Osteocyte (in vitro differentiated cells): ENCODE results near the gene GANC. TPM values are rescaled to one million over a fixed set of nuclear protein-coding genes. Genes with fewer than 3 reads are reported as not detected.
"Not testable (repeated sequence)": the region's sequence is repeated elsewhere in the genome, so short reads cannot be mapped to it uniquely, and the experiment has no call there.

Source experiments
- DNase-seq: peaks from one replicate; pipeline ENCODE4 v3.0.0; 2021; ENCODE audit warnings: mixed read lengths; ENCODE audit not compliant: unreplicated experiment; ENCODE audit errors: extremely low spot score
- H3K27ac Mint-ChIP-seq: one replicate; pipeline ENCODE4 v1.8.0; 2021; ENCODE audit warnings: mild to moderate bottlenecking, mixed read lengths; ENCODE audit not compliant: unreplicated experiment
- H3K27me3 Mint-ChIP-seq: one replicate; pipeline ENCODE4 v1.8.0; 2021; ENCODE audit warnings: mixed read lengths; ENCODE audit not compliant: unreplicated experiment
- H3K36me3 Mint-ChIP-seq: one replicate; pipeline ENCODE4 v1.8.0; 2021; ENCODE audit warnings: mixed read lengths; ENCODE audit not compliant: unreplicated experiment
- H3K4me1 Mint-ChIP-seq: one replicate; pipeline ENCODE4 v1.8.0; 2021; ENCODE audit warnings: mixed read lengths; ENCODE audit not compliant: unreplicated experiment
- H3K4me3 Mint-ChIP-seq: one replicate; pipeline ENCODE4 v1.8.0; 2021; ENCODE audit warnings: mild to moderate bottlenecking, moderate library complexity, mixed read lengths; ENCODE audit not compliant: unreplicated experiment
- H3K9me3 Mint-ChIP-seq: one replicate; pipeline ENCODE4 v1.8.0; 2021; ENCODE audit warnings: mixed read lengths; ENCODE audit not compliant: unreplicated experiment
- total RNA-seq: library from RNA; stranded (reverse); gene quantifications from 2 replicates; pipeline ENCODE4 v1.2.1, GENCODE V29; 2021
- TF ChIP-seq, protein P1 (sequence below): fragments of 200-600 bp; sonication (generic); IDR thresholded peaks from 2 replicates; pipeline ENCODE4 v1.5.0; 2021; ENCODE audit warnings: antibody characterized with exemption, mild to moderate bottlenecking, moderate library complexity

Gene GANC
- total RNA-seq, 1 donor from 2014 or later, result 34.0 TPM

DNA sequence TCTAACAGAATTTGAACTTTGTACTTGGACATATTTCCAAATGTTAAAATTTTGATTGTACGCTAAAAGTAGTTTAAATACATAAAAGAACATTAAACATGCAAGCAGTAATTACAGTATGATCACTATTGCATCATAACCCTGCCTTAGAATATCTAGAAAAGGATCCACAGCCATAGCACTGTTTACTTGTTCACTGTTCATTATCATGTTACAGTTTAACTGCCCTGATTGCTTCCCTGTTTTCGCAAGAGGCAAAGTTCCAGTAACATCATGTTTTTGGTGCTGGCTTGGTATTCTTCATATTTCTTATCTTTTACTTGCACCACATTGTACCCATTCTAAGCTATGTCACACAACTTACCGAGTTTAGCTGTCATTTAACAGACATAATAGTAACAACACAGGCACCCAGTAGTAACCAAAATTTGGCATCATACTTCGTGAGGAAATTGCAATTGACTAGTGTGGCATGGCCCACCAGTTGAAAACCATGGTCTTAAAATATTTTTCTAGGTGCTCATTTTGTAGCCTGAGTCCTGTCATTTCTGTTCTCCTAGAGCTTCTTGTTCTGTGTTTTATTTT lies 13.5 kb downstream of the GANC start:
- Mint-ChIP-seq H3K9me3 (no peaks in the 10 kb centered on the region), H3K27me3 (no peaks in the 10 kb centered on the region), H3K27ac (no peak overlapping the region), H3K4me1 (no peaks in the 10 kb centered on the region), H3K36me3 (peaks cover 12% of the 10 kb centered on the region), H3K4me3 (no peak overlapping the region)
- DNase-seq, result no peak
- TF ChIP-seq, protein P1, sequence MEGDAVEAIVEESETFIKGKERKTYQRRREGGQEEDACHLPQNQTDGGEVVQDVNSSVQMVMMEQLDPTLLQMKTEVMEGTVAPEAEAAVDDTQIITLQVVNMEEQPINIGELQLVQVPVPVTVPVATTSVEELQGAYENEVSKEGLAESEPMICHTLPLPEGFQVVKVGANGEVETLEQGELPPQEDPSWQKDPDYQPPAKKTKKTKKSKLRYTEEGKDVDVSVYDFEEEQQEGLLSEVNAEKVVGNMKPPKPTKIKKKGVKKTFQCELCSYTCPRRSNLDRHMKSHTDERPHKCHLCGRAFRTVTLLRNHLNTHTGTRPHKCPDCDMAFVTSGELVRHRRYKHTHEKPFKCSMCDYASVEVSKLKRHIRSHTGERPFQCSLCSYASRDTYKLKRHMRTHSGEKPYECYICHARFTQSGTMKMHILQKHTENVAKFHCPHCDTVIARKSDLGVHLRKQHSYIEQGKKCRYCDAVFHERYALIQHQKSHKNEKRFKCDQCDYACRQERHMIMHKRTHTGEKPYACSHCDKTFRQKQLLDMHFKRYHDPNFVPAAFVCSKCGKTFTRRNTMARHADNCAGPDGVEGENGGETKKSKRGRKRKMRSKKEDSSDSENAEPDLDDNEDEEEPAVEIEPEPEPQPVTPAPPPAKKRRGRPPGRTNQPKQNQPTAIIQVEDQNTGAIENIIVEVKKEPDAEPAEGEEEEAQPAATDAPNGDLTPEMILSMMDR, result no peak

- Mint-ChIP-seq H3K9me3 (no peaks in the 10 kb centered on the region), H3K27ac (no peak overlapping the region), H3K4me3 (no peak overlapping the region), H3K36me3 (peaks cover 16% of the 10 kb centered on the region), H3K27me3 (no peaks in the 10 kb centered on the region), H3K4me1 (no peaks in the 10 kb centered on the region)
- no peak for DNase-seq
- TF ChIP-seq, protein P1, result no peak
Measured at GRCh38 chr15:42287931-42288330, 14.9 kb downstream of the GANC start.

DNA sequence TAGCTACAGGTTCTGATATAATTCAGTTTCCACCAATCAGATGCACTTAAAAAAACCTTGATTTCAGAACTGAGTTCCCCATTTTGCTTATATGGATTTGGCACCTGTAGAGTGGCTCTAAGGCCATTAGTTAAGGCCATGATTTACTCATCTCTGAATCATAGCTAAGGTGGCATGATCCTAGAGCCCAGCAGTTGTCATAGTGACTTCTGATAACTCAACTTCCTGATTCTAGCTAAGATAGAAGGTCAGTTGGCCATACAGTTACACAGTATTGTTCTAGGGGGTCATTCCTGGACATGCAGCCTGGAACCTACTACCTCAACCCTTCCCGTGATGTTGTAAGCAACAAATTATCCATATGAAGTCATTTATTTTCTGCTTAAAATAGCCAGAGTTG lies 16.2 kb downstream of the GANC start:
- H3K36me3 Mint-ChIP-seq, result peaks cover 22% of the 10 kb centered on the region
- H3K27me3 Mint-ChIP-seq, result no peaks in the 10 kb centered on the region
- TF ChIP-seq, protein P1, result no peak
- no peak overlapping the region for H3K4me3 Mint-ChIP-seq
- no peak overlapping the region for H3K27ac Mint-ChIP-seq
- DNase-seq, result no peak
- no peaks in the 10 kb centered on the region for H3K4me1 Mint-ChIP-seq
- H3K9me3 Mint-ChIP-seq, result no peaks in the 10 kb centered on the region

DNA sequence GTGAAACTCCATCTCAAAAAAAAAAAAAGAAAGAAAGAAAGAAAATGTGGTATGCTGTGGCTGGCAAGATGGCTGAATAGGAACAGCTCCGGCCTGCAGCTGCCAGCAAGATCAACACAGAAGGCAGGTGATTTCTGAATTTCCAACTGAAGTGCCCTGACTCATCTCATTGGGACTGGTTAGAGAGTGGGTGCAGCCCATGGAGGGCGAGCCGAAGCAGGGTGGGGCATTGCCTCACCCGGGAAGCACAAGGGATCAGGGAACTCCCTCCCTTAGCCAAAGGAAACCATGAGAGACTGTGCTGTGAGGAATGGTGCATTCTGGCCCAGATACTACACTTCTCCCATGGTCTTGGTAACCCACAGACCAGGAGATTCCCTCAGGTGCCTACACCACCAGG lies 28.0 kb downstream of the GANC start:
- H3K9me3 Mint-ChIP-seq, result peaks cover 43% of the 10 kb centered on the region
- H3K4me3 Mint-ChIP-seq, H3K27me3 Mint-ChIP-seq, H3K27ac Mint-ChIP-seq, H3K4me1 Mint-ChIP-seq, DNase-seq: not testable (repeated sequence)
- peaks cover 44% of the 10 kb centered on the region for H3K36me3 Mint-ChIP-seq

DNA sequence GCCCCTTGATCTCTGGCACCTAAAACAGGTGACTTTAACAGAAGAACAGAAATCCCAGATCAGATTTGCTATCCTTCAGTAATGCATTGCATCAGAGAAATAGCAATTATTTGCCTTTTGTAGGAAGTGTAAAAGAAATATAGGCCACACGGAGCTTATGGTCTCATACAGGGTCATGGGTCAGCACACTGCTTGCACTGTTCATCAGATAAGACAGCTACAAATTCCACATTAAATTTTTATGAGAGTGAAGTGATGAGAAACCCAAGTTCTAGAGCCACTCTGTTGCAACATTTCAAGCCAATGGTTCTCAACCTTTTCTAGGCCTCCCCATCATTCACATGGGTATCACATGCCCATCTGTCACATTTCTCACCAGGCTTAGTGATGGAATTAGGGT lies 33.7 kb downstream of the GANC start:
- Mint-ChIP-seq H3K36me3 (peaks cover 41% of the 10 kb centered on the region), H3K27me3 (no peaks in the 10 kb centered on the region), H3K27ac (no peak overlapping the region), H3K4me1 (no peaks in the 10 kb centered on the region), H3K4me3 (no peak overlapping the region), H3K9me3 (peaks cover 29% of the 10 kb centered on the region)
- TF ChIP-seq, protein P1, result no peak
- no peak for DNase-seq

DNA sequence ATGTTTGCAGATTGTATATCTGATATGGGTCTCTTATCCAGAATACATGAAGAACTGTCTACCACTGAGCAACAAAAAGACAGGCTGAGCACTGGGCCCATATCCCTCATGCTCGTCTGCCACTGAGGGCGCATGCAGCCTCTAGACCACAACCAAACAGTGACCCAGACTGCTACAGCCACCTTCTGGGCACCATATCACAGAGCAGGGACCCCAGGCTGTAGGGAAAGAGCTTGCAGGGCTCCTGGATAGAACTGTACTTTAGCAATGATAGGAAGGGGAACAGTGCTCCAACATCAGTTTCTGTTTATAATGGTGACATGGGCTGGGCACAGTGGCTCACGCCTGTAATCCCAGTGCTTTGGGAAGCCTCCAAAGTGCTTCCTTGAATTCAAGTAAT lies 40.5 kb downstream of the GANC start:
- TF ChIP-seq, protein P1, result no peak
- Mint-ChIP-seq H3K9me3 (no peaks in the 10 kb centered on the region), H3K27me3 (no peaks in the 10 kb centered on the region), H3K4me1 (no peaks in the 10 kb centered on the region), H3K36me3 (peaks cover 28% of the 10 kb centered on the region), H3K4me3 (no peak overlapping the region), H3K27ac (no peak overlapping the region)
- DNase-seq, result no peak
